ENCODE measurements around the gene TMEM201. TPM values are rescaled to one million over a fixed set of nuclear protein-coding genes. Genes with fewer than 3 reads are reported as not detected.

TMEM201 gene
- total RNA-seq, 1 experiment from 2014 or later: 17.4 TPM

DNA sequence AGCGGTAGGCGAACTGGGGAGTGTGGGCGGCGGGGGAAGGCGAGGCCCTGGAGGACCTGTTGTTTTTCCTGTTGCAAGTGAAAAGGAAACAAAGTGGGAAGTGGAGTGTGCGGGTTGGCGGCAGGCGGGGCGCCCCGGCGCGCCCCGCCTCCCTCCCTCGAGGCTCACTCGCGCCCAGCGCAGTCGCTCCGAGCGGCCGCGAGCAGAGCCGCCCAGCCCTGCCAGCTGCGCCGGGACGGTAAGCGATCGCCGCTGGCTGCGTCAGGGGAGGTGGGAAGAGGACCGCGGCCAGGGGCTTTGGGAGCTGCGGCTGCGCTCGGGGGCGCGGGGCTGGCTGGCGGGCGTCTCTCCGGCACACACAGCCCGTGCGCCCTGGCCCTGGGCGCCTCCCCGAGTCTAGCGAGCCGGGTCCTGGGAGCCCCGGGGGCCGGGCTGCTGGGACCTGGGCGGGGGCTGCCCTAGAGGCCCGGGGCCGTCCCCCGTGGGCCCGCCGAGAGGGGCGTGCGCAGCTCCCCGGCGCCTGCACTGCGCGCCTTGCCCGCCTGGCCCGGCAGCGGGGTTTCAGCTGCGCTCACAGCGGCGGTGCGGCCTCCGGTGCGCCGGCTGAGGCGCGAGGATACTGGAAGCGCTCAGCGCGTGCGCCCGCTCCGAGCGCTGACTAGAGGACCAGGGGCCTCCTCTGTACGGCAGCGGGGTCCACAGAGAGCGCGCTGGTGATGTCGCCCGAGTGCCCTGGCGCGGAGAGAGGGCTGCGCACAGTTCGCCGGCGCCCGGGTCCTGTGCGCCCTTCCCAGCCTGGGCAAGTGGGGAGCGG, 63.1 kb downstream of the TMEM201 start, which contains the start of gene PIK3CD:
TSS of gene PIK3CD (plus strand) at position 167 of the 814 bp plus-strand sequence. CDS start 58,725 bp downstream, outside the sequence.
- Histone ChIP-seq H3K36me3 (ENCODE audit: low read depth) (no peaks in the 10 kb centered on the region), H3K27ac (no peak within 1 kb of the TSS), H2AFZ (no peak within 1 kb of the TSS), H3K9me3 (ENCODE audit: insufficient read depth, low read depth) (no peaks in the 10 kb centered on the region), H3K9me2 (ENCODE audit: insufficient read depth) (no peaks in the 10 kb centered on the region), H3K4me2 (peak within 1 kb of the TSS; percentile 40; the same call in 1 of the 2 replicates), H3K27me3 (ENCODE audit: insufficient read depth, low read depth) (peaks cover 5% of the 10 kb centered on the region; the same call in 1 of the 2 replicates), H3K4me1 (replicated peaks; ENCODE audit: insufficient read depth) (no peaks in the 10 kb centered on the region), H3K79me2 (ENCODE audit: low read depth) (no peaks in the 10 kb centered on the region), H4K20me1 (ENCODE audit: insufficient read depth) (no peaks in the 10 kb centered on the region), H3K4me3 (no peak within 1 kb of the TSS; the same call in 1 of the 2 replicates), H3F3A (ENCODE audit: insufficient read depth, low read depth) (no peaks in the 10 kb centered on the region)
- ChIA-PET POLR2A (ENCODE audit: unreplicated experiment) (no interaction called here), CTCF (no interaction called here)
- no peak for DNase-seq
- no TSS peak for BruUV-seq (replicated peaks)
- intact Hi-C loops (cut with micrococcal nuclease; ENCODE audit: unreplicated experiment): no loop called here
- TF ChIP-seq, protein P1, sequence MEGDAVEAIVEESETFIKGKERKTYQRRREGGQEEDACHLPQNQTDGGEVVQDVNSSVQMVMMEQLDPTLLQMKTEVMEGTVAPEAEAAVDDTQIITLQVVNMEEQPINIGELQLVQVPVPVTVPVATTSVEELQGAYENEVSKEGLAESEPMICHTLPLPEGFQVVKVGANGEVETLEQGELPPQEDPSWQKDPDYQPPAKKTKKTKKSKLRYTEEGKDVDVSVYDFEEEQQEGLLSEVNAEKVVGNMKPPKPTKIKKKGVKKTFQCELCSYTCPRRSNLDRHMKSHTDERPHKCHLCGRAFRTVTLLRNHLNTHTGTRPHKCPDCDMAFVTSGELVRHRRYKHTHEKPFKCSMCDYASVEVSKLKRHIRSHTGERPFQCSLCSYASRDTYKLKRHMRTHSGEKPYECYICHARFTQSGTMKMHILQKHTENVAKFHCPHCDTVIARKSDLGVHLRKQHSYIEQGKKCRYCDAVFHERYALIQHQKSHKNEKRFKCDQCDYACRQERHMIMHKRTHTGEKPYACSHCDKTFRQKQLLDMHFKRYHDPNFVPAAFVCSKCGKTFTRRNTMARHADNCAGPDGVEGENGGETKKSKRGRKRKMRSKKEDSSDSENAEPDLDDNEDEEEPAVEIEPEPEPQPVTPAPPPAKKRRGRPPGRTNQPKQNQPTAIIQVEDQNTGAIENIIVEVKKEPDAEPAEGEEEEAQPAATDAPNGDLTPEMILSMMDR (conservative IDR thresholded peaks at IDR 0.05): no peak
- no peak for TF ChIP-seq EZH2 (IDR thresholded peaks at IDR 0.05; ENCODE audit: low read depth)

DNA sequence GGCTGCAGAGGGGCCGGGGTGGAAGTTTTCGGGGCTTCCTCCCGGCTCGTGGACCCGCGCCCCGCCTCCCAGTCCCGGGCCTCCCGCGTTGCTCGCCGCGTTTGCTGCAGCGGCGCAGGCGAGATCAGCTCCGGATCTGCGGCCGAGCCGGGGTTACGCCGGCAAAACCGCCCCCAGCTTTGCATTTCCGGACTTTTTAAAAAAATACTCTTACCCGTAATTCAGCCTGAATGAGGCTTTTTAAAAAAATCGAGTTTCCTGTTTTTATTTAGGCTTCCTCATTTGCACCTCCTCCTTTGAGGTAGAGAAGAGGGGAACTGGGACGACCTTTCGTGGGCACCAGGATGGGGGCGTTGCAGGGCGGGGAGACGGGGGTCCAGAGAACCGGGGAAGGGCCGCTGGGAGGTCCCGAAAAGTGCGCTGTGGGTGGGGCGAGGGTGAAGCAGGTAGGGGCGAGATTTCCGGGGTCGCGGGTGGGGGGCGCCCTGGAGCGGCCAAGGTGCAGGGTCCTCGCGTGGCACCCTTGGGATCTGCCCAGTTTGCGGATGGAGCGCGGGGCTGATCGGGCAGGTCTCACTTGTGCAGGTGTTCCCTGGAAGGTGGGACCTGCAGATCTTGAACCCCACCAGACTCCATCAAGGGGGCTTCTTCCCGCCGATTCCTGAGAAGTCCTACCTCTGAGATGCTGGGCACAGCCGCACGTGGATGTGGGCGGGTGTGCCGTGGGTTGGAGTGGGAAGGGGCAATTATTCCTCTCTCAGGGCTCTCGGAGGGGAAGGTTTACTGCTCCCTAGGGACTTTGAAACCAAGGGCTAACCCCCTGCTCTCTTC, 63.9 kb downstream of the TMEM201 start:
- H3K9me3 ChIP-seq (ENCODE audit: insufficient read depth, low read depth): no peaks in the 10 kb centered on the region
- H3K4me3 ChIP-seq: no peak overlapping the region
- ChIA-PET POLR2A (ENCODE audit: unreplicated experiment) (interaction anchor here (0.5 kb wide), 1 partner anchor 37 kb away, joined by 3 read pairs; no protein-coding TSS in a partner anchor), CTCF (no interaction called here)
- H2AFZ ChIP-seq: no peak overlapping the region
- no peak for DNase-seq
- no peak overlapping the region for H3K27ac ChIP-seq
- H3K4me1 ChIP-seq (replicated peaks; ENCODE audit: insufficient read depth): no peaks in the 10 kb centered on the region
- no peak overlapping the region for H3K4me2 ChIP-seq
- TF ChIP-seq, protein P1 (conservative IDR thresholded peaks at IDR 0.05): no peak
- no peak for TF ChIP-seq EZH2 (IDR thresholded peaks at IDR 0.05; ENCODE audit: low read depth)
- H3K27me3 ChIP-seq (ENCODE audit: insufficient read depth, low read depth): peaks cover 5% of the 10 kb centered on the region; the same call in 1 of the 2 replicates
- intact Hi-C loops (cut with micrococcal nuclease; ENCODE audit: unreplicated experiment): no loop called here
- no peaks in the 10 kb centered on the region for H3F3A ChIP-seq (ENCODE audit: insufficient read depth, low read depth)
- BruUV-seq (replicated peaks): no TSS peak
- no peaks in the 10 kb centered on the region for H3K79me2 ChIP-seq (ENCODE audit: low read depth)
- H3K36me3 ChIP-seq (ENCODE audit: low read depth): no peaks in the 10 kb centered on the region
- H3K9me2 ChIP-seq (ENCODE audit: insufficient read depth): no peaks in the 10 kb centered on the region
- no peaks in the 10 kb centered on the region for H4K20me1 ChIP-seq (ENCODE audit: insufficient read depth)

DNA sequence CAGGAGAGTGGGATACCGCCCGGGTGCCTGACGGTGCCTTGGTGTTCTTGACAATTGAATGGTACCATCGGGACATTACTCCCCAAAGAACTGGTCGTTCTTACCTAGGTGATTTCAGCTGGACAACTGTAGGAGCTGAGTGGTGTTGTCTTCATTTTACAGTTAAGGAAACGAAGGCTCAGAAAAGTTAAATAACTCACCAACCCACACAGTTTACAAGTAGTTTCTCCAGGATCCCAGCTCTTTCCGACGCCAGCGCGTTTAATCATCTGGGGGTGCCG, 64.4 kb downstream of the TMEM201 start:
- POLR2A ChIA-PET (ENCODE audit: unreplicated experiment): interaction anchor here (0.5 kb wide), 1 partner anchor 37 kb away, joined by 3 read pairs; no protein-coding TSS in a partner anchor
- no peaks in the 10 kb centered on the region for H3F3A ChIP-seq (ENCODE audit: insufficient read depth, low read depth)
- no peaks in the 10 kb centered on the region for H3K36me3 ChIP-seq (ENCODE audit: low read depth)
- H3K27ac ChIP-seq: no peak overlapping the region
- H2AFZ ChIP-seq: no peak overlapping the region
- no peaks in the 10 kb centered on the region for H4K20me1 ChIP-seq (ENCODE audit: insufficient read depth)
- no peaks in the 10 kb centered on the region for H3K79me2 ChIP-seq (ENCODE audit: low read depth)
- no peaks in the 10 kb centered on the region for H3K9me3 ChIP-seq (ENCODE audit: insufficient read depth, low read depth)
- peaks cover 5% of the 10 kb centered on the region; the same call in 1 of the 2 replicates for H3K27me3 ChIP-seq (ENCODE audit: insufficient read depth, low read depth)
- no peaks in the 10 kb centered on the region for H3K9me2 ChIP-seq (ENCODE audit: insufficient read depth)
- no TSS peak for BruUV-seq (replicated peaks)
- no peak overlapping the region for H3K4me2 ChIP-seq
- H3K4me1 ChIP-seq (replicated peaks; ENCODE audit: insufficient read depth): no peaks in the 10 kb centered on the region
- H3K4me3 ChIP-seq: no peak overlapping the region
- no peak for DNase-seq
- CTCF ChIA-PET: no interaction called here
- intact Hi-C loops (cut with micrococcal nuclease; ENCODE audit: unreplicated experiment): no loop called here
- no peak for TF ChIP-seq EZH2 (IDR thresholded peaks at IDR 0.05; ENCODE audit: low read depth)

Measured in PC-9 (cell line).